Measurements from ENCODE around the gene NOLC1. TPM values are rescaled to one million over a fixed set of nuclear protein-coding genes. Genes with fewer than 3 reads are reported as not detected.
A peak's percentile ranks its signal among the peaks of the same experiment; 100 is the strongest.

NOLC1 gene
- total RNA-seq, 4 donors from 2014 or later, result 28.7 to 83.8 (median 48.5) TPM

DNA sequence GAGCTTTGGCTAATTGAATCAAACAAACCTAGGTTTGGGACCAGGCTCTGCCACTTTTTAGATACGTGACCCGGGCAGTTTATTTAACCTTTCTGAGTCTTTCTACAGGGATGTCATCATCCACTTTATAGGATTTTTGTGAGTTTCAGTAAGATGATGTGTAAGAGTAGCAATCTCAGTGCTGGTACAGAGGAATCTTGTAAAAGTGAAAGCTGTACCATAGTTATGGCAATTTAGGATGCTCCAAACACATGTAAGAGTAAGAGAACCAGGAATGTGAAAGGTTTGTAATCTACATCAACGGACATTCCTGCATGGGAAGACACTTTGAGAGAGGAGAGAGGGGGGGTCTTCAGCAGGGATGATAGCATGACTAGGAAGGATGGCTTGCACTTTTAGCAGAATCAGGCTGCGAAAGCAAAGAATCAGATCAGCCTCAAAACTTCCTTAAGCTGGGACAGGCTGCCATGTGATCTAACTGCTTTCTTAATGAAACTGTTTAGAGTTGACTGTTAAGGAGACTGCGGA, 968 bp downstream of the NOLC1 start:
- intact Hi-C loops (cut with DNase I), result loop anchor here (5.0 to 10.0 kb wide), 2 partner anchors 336 to 352 kb away; partner anchors contain the start of genes ACTR1A, OGA and SUFU
- peak overlapping the region; percentile 83 to 98 (median 90) for H3K27ac ChIP-seq (replicated peaks in 1 of 4)
- 43% methylated on average over 5 of the region's 5 CpGs for WGBS

DNA sequence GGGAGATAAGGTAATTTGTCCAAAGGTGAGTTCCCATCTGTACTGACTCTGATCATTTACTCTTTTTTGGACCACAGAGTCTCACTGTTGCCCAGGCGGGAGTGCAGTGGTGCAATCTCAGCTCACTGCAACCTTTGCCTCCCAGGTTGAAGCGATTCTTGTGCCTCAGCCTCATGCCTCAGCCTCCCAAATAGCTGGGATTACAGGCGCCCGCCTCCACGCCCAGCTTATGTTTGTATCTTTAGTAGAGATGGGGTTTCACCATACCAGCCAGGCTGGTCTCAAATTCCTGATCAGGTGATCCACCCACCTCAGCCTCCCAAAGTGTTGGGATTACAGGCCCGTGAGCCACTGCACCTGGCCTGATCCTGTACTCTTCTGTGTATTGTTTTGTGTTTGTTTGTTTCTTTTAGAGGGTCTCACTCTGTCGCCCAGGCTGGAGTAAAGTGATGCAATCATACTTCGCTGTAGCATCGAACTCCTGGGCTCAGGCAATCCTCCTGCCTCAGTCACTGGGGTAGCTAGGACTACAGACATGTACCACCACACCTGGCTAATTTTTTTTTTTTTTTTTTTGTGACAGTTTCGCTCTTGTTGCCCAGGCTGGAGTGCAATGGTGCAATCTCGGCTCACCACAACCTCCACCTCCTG, 2.4 kb downstream of the NOLC1 start:
- no peaks in the 10 kb centered on the region for H3K9me3 ChIP-seq
- intact Hi-C loops (cut with DNase I), result loop anchor here (5.0 to 10.0 kb wide), 2 partner anchors 337 to 350 kb away; partner anchors contain the start of genes ACTR1A, OGA and SUFU
- 91% methylated on average over 11 of the region's 11 CpGs for WGBS
- no peak overlapping the region for H3K4me3 ChIP-seq
- H3K27me3 ChIP-seq, result no peaks in the 10 kb centered on the region
- TF ChIP-seq POLR2A (IDR thresholded peaks at IDR 0.05; ENCODE audit: low read depth), result no peak
- no peak for TF ChIP-seq POLR2AphosphoS5 (IDR thresholded peaks at IDR 0.05)
- TF ChIP-seq EP300 (IDR thresholded peaks at IDR 0.05), result no peak
- TF ChIP-seq CTCF (IDR thresholded peaks at IDR 0.05), result no peak
- H3K4me1 ChIP-seq, result peaks cover 24 to 34% (median 28%) of the 10 kb centered on the region in 4 donors
- no peak overlapping the region for H3K27ac ChIP-seq (replicated peaks in 1 of 4)
- DNase-seq (ENCODE audit: extremely low spot score), result no peak
- peaks cover 24 to 67% (median 59%) of the 10 kb centered on the region in 4 donors for H3K36me3 ChIP-seq

More for the DNA sequence above, 968 bp downstream of the NOLC1 start:
- no peaks in the 10 kb centered on the region for H3K9me3 ChIP-seq
- TF ChIP-seq POLR2A (IDR thresholded peaks at IDR 0.05; ENCODE audit: low read depth) (no peak), POLR2AphosphoS5 (IDR thresholded peaks at IDR 0.05) (no peak), CTCF (IDR thresholded peaks at IDR 0.05) (no peak), EP300 (IDR thresholded peaks at IDR 0.05) (no peak)
- H3K36me3 ChIP-seq, result peaks cover 28 to 67% (median 59%) of the 10 kb centered on the region in 4 donors
- H3K27me3 ChIP-seq, result no peaks in the 10 kb centered on the region
- H3K4me3 ChIP-seq, result peak overlapping the region; percentile 73 to 89 (median 86)
- peaks cover 24 to 34% (median 28%) of the 10 kb centered on the region in 4 donors for H3K4me1 ChIP-seq
- no peak for DNase-seq (ENCODE audit: extremely low spot score)

DNA sequence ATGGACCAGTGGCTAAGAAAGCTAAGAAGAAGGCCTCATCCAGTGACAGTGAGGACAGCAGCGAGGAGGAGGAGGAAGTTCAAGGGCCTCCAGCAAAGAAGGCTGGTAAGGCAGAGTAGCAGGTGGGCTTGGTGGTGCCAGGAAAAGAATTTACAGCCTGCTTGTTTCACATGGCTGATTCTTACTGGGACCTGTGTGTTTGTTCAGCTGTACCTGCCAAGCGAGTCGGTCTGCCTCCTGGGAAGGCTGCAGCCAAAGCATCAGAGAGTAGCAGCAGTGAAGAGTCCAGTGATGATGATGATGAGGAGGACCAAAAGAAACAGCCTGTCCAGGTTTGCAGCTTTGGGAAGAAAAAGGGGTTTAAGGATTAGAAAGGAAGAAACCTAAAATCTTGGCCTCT, 5.0 kb downstream of the NOLC1 start:
- H3K27ac ChIP-seq (replicated peaks in 1 of 4), result no peak overlapping the region
- 86% methylated on average over 3 of the region's 3 CpGs for WGBS
- peaks cover 16 to 25% (median 21%) of the 10 kb centered on the region in 4 donors for H3K4me1 ChIP-seq
- H3K36me3 ChIP-seq, result peaks cover 50 to 79% (median 73%) of the 10 kb centered on the region in 4 donors
- no peaks in the 10 kb centered on the region for H3K27me3 ChIP-seq
- no peak overlapping the region for H3K4me3 ChIP-seq
- intact Hi-C loops (cut with DNase I), result loop anchor here (10.0 kb wide), 1 partner anchor 348 kb away; the partner anchor contains the start of genes ACTR1A and SUFU
- H3K9me3 ChIP-seq, result no peaks in the 10 kb centered on the region
- TF ChIP-seq EP300 (IDR thresholded peaks at IDR 0.05) (no peak), POLR2A (IDR thresholded peaks at IDR 0.05; ENCODE audit: low read depth) (no peak), POLR2AphosphoS5 (IDR thresholded peaks at IDR 0.05) (no peak), CTCF (IDR thresholded peaks at IDR 0.05) (no peak)
- DNase-seq (ENCODE audit: extremely low spot score), result no peak

DNA sequence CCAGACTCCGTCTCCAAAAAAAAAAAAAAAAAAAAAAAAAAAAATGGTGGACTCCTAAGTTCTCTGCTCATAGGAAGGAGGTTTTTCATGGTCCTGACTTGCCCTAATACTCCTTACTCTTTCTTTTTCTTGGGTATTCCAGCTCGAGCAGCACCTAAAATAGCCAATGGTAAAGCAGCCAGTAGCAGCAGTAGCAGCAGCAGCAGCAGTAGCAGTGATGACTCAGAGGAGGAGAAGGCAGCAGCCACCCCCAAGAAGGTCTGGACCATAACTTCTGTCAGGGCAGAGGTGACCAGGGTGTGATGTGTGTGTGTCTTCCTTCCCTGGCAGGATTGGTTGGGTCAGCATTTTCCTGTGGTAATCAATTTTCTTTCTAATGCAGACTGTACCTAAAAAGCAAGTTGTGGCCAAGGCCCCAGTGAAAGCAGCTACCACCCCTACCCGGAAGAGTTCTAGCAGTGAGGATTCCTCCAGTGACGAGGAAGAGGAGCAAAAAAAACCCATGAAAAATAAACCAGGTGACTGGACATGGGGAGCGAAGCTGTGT, 6.9 kb downstream of the NOLC1 start:
- no peak overlapping the region for H3K4me3 ChIP-seq
- H3K27me3 ChIP-seq, result no peaks in the 10 kb centered on the region
- intact Hi-C loops (cut with DNase I), result loop anchor here (10.0 kb wide), 1 partner anchor 346 kb away; the partner anchor contains the start of genes ACTR1A and SUFU
- H3K27ac ChIP-seq (replicated peaks in 1 of 4), result no peak overlapping the region
- no peak for TF ChIP-seq POLR2AphosphoS5 (IDR thresholded peaks at IDR 0.05)
- no peak for TF ChIP-seq POLR2A (IDR thresholded peaks at IDR 0.05; ENCODE audit: low read depth)
- no peak for TF ChIP-seq EP300 (IDR thresholded peaks at IDR 0.05)
- TF ChIP-seq CTCF (IDR thresholded peaks at IDR 0.05), result no peak
- 93% methylated on average over 5 of the region's 5 CpGs for WGBS
- no peaks in the 10 kb centered on the region for H3K9me3 ChIP-seq
- peaks cover 67 to 98% (median 92%) of the 10 kb centered on the region in 4 donors for H3K36me3 ChIP-seq
- peaks cover under 1 to 12% (median 5%) of the 10 kb centered on the region in 4 donors for H3K4me1 ChIP-seq
- DNase-seq (ENCODE audit: extremely low spot score), result no peak
